DND-41 (cell line): ENCODE data around the gene TAS2R46.

Experiments used
- ATAC-seq: fragments of 200-7000 bp; cut with Tn5 transposase; 3 replicates; pipeline ENCODE4 v1.9.1; 2021; ENCODE audit warnings: low read depth; ENCODE audit not compliant: insufficient read depth
- DNase-seq: peaks from one replicate; pipeline ENCODE4 v3.0.0-alpha.2; 2020
- H2AFZ ChIP-seq: 2 replicates; pipeline ENCODE4 v1.6.0; 2012; ENCODE audit warnings: low read depth, low read length
- H3K27ac ChIP-seq: 2 replicates; pipeline ENCODE4 v1.5.1; 2012; ENCODE audit warnings: low read length, inconsistent platforms
- H3K27me3 ChIP-seq: fragments of 200-600 bp; sonication (generic); 2 replicates; pipeline ENCODE4 v1.6.0; 2012; ENCODE audit warnings: low read length, mild to moderate bottlenecking, inconsistent platforms; ENCODE audit not compliant: insufficient read depth, poor library complexity
- H3K36me3 ChIP-seq: 2 replicates; pipeline ENCODE4 v1.5.1; 2012; ENCODE audit warnings: low read length, inconsistent platforms; ENCODE audit not compliant: insufficient read depth
- H3K4me1 ChIP-seq: 2 replicates; pipeline ENCODE4 v1.5.1; 2012; ENCODE audit warnings: mild to moderate bottlenecking, low read length; ENCODE audit not compliant: insufficient read depth
- H3K4me2 ChIP-seq: 2 replicates; pipeline ENCODE4 v1.6.0; 2012; ENCODE audit warnings: mild to moderate bottlenecking, moderate library complexity, low read length, inconsistent platforms; ENCODE audit not compliant: insufficient read depth
- H3K4me3 ChIP-seq, 2 experiments: fragments of 200-600 bp in 1 of 2; shearing (Covaris generic) in 1 of 2; 2 replicates each; pipeline ENCODE4 v1.5.1; 2012 to 2016; ENCODE audit warnings: inconsistent platforms in 2 of 2, low read length in 2 of 2, mild to moderate bottlenecking in 2 of 2, low read depth in 1 of 2, moderate library complexity in 1 of 2
- H3K79me2 ChIP-seq: 2 replicates; pipeline ENCODE4 v1.6.0; 2012; ENCODE audit warnings: low read length, inconsistent platforms; ENCODE audit not compliant: insufficient read depth
- H3K9ac ChIP-seq: 2 replicates; pipeline ENCODE4 v1.6.0; 2012; ENCODE audit warnings: low read depth, mild to moderate bottlenecking, inconsistent platforms, low read length, moderate library complexity
- H3K9me3 ChIP-seq: 2 replicates; pipeline ENCODE4 v1.5.1; 2012; ENCODE audit warnings: low read length, moderate library complexity, mild to moderate bottlenecking, inconsistent platforms; ENCODE audit not compliant: insufficient read depth, severe bottlenecking
- H4K20me1 ChIP-seq: 2 replicates; pipeline ENCODE4 v1.6.0; 2012; ENCODE audit warnings: low read length; ENCODE audit not compliant: insufficient read depth
- EZH2 ChIP-seq: IDR thresholded peaks from 3 replicates; pipeline ENCODE4 v1.6.1; 2012; ENCODE audit warnings: borderline replicate concordance, low read depth, mild to moderate bottlenecking, moderate library complexity, low read length, inconsistent platforms; ENCODE audit not compliant: severe bottlenecking
- TF ChIP-seq, protein P1 (sequence below): IDR thresholded peaks from 2 replicates; pipeline ENCODE4 v1.5.1; 2012; ENCODE audit warnings: borderline replicate concordance, low read length, moderate library complexity, mild to moderate bottlenecking; ENCODE audit not compliant: poor library complexity, severe bottlenecking; ENCODE audit errors: extremely low read depth

The TAS2R46 gene

DNA sequence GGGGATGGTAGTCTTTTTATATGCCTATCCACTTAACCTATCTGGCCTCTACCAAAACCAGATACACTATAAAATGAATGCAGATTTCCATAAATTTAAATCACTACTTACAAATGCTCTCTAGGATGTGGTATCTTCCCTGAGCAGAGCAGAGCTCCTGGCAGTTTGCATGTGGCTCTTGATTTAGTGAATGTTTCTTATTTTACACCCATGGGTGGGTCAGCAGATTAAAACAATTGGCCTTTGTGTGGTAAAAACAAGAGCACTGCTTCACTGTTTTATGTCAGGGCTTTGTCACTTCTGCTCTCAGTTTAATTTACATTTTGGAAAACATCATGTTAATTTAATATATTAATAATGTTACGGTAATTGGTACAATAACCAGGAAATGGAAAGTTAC, 45.2 kb downstream of the TAS2R46 start:
- H3K79me2 ChIP-seq, result no peaks in the 10 kb centered on the region; the same call in 1 of the 2 replicates
- no peak for TF ChIP-seq EZH2
- TF ChIP-seq, protein P1, sequence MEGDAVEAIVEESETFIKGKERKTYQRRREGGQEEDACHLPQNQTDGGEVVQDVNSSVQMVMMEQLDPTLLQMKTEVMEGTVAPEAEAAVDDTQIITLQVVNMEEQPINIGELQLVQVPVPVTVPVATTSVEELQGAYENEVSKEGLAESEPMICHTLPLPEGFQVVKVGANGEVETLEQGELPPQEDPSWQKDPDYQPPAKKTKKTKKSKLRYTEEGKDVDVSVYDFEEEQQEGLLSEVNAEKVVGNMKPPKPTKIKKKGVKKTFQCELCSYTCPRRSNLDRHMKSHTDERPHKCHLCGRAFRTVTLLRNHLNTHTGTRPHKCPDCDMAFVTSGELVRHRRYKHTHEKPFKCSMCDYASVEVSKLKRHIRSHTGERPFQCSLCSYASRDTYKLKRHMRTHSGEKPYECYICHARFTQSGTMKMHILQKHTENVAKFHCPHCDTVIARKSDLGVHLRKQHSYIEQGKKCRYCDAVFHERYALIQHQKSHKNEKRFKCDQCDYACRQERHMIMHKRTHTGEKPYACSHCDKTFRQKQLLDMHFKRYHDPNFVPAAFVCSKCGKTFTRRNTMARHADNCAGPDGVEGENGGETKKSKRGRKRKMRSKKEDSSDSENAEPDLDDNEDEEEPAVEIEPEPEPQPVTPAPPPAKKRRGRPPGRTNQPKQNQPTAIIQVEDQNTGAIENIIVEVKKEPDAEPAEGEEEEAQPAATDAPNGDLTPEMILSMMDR, result no peak
- no peaks in the 10 kb centered on the region for H3K27me3 ChIP-seq
- no peak overlapping the region for H3K4me2 ChIP-seq
- no peak overlapping the region for H3K4me3 ChIP-seq
- peaks cover 8% of the 10 kb centered on the region; the same call in 1 of the 2 replicates for H3K36me3 ChIP-seq
- peaks cover 6% of the 10 kb centered on the region for H4K20me1 ChIP-seq
- DNase-seq (no peak), ATAC-seq (no peak)
- no peaks in the 10 kb centered on the region for H3K9me3 ChIP-seq
- no peak overlapping the region for H3K9ac ChIP-seq
- no peaks in the 10 kb centered on the region for H3K4me1 ChIP-seq
- no peak overlapping the region for H3K27ac ChIP-seq
- H2AFZ ChIP-seq, result no peak overlapping the region

DNA sequence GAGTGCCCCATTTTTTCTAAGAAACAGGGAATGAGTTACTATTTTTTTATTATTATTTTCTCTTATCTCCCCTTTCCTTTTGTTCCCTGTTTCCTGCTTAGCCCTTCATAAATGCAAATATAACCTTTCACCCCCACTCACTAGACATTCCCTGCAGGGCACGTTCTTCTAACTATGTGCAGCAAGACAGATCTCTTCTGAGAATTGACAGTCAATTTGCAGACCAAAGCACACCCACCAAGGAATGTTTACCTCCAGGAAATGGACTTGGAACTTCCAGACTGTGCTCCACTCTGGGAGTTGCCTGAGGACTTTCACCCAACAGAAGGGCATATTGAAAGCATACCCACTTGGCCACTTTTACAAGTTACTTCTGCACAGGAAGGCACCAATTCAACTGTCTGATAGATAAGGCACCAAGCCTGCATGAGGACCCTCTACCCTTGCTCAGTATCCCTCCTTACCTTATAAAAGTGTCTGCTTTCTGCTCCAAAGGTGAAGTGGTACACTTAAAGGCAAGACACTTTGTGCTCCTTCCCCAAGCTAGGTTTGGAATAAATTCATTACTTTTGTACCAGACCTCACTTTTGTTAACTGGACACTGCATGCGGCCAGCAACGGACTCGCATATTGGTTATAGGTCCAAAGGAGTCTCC, 46.2 kb downstream of the TAS2R46 start:
- ATAC-seq (peak; percentile 17; the same call in 1 of the 3 replicates), DNase-seq (no peak)
- Histone ChIP-seq H3K4me1 (no peaks in the 10 kb centered on the region), H3K4me3 (no peak overlapping the region), H3K4me2 (no peak overlapping the region), H3K79me2 (no peaks in the 10 kb centered on the region; the same call in 1 of the 2 replicates), H3K36me3 (peaks cover 4% of the 10 kb centered on the region; the same call in 1 of the 2 replicates), H3K27me3 (no peaks in the 10 kb centered on the region), H4K20me1 (peaks cover 6% of the 10 kb centered on the region), H3K9ac (no peak overlapping the region), H2AFZ (no peak overlapping the region), H3K9me3 (no peaks in the 10 kb centered on the region), H3K27ac (no peak overlapping the region)
- TF ChIP-seq, protein P1, result no peak
- TF ChIP-seq EZH2, result no peak

DNA sequence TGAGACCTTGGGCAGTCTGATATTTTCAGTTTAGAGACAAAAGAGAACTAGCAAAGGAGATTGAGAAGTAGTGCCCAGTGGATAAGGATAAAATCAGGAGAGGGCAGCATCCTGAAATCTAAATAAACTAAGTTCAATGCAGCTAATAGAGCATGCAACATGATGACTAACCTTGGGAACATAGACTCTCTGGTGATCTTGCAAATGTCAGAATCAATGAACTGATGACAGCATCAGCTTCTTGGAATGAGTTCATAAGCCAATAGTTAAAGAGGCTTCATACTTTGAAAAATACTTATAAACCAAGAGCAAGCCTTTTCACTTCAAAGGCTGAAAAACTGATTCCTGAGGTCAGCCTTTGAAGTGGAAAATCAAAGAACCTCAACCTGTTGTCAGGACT, 47.9 kb downstream of the TAS2R46 start:
- Histone ChIP-seq H3K9ac (no peak overlapping the region), H3K36me3 (peaks cover 4% of the 10 kb centered on the region; the same call in 1 of the 2 replicates), H3K9me3 (no peaks in the 10 kb centered on the region), H3K79me2 (no peaks in the 10 kb centered on the region; the same call in 1 of the 2 replicates), H4K20me1 (peaks cover 6% of the 10 kb centered on the region), H3K4me2 (no peak overlapping the region), H3K27ac (no peak overlapping the region), H3K4me3 (no peak overlapping the region), H3K4me1 (no peaks in the 10 kb centered on the region), H3K27me3 (no peaks in the 10 kb centered on the region), H2AFZ (no peak overlapping the region)
- DNase-seq, result no peak
- TF ChIP-seq EZH2, result no peak
- TF ChIP-seq, protein P1, result no peak
- no peak for ATAC-seq
